ENCODE measurements around the gene ZMIZ1.

The ZMIZ1 gene

DNA sequence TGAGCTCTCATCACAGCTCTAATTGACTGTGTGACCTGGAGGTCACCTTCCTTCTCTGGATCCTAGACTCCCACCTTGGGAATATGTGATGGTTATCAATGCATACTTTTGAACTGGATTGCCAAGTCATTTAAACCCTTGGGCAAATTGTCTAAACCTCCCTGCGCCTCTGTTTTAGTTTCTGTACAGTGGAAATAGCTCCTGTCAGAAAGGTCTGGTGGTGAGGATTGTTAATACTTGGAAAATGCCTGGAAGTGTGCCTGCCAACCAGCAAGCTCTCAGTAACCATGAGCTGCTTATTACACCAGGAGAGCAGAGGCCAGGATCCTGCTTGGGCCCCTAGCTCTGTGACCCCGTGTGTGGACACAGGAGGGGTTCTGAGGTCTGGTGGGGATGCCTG, 169.8 kb downstream of the ZMIZ1 start:
- no peak for FAIRE-seq

DNA sequence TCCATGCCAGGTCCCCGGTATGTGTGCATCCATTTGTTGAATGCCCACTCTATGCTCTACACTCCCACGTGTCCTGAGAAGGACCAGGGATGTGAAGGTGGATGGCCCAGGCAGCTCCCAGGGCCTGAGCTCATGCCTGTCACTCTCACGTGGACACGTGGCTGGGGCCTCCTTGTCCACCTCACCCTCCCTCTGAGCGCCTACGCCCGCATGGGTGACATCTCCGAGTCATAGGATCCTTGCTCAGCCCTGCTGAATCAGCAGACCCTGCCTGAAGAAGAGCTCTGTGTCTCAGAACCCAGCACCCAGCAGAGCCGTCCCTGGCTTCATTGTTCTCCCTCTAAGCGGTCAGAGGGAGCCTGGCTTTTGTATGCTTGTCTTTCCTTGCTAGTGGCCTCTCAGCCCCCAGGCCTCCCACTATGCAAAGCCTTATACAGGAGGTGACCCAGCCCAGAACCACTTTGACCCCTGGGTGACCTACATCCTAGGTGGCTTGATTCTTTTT, 170.6 kb downstream of the ZMIZ1 start:
- FAIRE-seq = no peak

DNA sequence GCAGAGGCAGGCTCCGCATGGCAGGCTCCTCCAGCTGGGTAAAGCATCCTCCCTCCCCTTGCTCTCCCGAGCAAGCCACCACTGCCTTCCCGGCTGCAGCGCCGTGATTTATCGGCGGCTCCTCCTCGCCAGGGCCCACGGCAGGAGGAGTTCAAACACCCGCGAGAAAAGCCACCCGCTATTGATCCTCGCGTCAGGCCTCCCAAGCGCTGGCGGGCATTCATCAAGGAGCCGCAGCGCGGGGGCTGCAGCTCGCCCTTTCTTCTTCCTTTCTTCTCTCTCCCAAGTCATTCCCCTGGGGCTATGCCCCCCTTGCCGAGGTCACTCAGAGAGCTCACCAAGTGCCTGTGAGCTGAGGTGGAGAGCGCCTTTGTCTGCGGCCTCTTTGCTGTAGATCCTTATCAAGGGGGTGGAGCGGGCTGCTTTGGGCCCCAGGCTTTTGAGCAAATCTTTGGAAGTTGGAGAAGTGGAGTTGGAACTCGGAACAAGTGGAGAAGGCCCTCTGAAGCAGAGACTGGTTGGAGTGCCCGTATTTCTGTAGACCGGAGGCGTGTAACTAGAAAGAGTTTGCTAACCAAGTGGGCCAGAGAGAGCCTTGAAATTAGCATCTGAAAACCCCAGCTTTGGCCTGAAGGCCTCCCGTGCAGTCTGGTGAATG, 171.3 kb downstream of the ZMIZ1 start:
- no peak for FAIRE-seq

DNA sequence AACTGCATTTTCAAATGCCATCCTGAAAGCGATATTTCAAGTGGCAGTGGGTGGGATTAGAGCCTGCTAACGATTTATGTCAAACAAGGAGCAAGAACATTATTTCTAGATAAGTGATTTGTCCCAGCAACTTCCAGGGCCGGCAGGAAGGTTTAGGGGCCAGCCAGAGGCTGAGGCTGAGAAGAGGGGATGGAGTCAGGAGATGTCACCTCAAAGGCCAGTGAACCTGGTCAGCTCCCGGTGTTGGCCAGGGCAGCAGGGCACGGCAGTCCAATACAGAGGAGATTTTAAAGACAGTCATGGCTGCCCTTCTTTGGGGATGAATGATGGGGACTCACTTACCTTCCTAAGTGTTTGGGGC, 172.8 kb downstream of the ZMIZ1 start:
- FAIRE-seq = no peak

DNA sequence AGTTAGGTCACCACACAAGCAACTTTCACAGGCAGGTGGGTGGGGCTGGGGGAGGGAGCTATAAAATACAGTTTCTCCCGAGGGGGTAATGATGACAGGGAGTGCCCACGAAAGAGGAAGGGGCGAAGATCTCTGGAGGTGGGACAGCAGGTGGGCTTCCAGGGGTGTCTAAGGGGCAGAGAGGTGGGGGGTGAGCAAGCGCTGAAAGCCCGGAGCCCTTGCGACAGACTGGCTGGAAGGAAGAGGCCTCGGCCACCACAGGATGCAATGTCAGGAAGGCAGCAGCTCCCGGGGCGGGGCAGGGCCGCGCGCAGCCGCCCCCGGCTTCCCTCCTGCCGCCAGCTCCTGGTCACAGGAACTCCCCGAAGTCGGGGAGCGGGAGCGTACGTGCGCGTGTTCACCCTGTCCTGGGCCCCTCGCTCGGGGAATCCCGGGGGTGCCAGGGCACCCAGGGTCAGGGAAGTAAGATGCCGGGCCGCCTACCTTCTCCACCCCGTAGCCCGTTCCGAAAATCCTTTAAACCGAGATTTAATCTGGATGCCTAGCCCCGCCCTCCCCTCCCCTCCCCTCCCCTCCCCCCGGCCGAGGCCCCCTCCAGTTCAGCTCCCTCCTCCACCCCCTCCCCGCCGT, 173.3 kb downstream of the ZMIZ1 start:
- no peak for FAIRE-seq

DNA sequence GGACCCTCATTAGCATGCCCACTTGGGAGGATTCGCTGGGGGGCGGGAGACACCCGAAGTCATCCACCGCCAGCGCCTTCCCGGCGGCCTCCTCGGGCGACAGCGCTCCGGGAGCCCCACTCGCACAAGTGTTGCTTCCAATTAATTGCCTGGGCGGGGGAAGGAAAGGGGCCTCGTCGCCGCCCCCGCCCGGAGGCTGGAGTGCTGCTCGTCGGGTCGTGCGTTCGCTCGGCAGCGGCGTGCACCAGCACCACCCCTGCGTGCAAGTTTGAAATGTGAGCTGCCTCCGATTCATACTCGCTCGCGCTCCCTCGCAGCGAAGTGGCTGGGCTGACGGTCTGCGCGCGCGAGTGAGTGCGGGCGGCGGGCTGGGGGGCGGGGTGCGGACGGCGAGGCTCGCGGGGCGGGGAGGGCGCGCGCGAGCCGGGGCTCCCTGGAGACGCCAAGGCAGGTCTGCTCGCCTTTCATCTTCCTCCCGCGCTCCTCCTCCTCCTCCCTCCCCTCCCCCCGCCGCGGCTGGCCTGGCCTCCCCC, 173.9 kb downstream of the ZMIZ1 start:
- FAIRE-seq = no peak

DNA sequence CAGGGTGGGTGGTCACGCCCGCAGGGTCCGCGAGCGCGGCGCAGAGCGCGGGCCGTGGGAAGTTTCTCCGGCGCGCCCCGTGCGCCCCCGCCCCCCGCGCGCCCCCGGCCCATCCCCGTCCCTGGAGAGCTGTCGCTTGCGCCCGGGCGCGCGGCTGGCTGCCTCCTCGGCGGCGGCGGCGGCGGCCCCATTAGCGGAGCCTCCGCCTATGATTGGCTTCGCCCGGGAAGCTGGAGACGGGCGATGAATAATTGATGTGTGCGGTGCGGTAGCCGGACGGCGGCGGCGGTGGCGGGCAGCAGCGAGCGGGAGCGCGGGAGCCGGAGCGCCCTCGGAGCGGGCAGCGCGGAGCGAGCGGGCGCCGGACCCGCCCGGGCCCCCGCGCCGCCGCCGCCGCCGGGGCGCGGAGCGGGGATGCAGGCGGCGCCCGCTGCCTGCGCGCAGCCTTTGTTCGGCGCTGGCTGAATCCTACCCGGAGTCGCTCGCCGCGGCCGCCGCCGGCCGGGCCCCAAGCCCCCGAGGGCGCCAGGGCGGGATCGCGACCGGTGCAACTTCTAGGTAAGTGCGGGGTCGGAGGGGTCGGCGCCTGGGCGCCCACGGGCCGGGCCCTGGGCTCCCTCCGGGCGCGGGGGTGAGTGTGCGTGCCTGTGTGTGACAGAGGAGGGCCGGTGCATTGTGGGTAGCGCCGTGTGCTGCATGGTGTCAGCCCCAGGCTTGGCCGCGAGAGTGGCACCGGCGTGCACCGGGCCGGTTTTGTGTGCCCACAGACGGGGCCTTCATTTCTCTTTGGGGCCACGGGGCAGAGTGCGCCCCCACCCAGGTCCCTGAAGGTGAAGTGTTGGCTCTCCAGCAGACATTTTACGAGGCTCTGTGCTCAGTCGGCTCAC, 174.7 kb downstream of the ZMIZ1 start:
- no peak for FAIRE-seq

DNA sequence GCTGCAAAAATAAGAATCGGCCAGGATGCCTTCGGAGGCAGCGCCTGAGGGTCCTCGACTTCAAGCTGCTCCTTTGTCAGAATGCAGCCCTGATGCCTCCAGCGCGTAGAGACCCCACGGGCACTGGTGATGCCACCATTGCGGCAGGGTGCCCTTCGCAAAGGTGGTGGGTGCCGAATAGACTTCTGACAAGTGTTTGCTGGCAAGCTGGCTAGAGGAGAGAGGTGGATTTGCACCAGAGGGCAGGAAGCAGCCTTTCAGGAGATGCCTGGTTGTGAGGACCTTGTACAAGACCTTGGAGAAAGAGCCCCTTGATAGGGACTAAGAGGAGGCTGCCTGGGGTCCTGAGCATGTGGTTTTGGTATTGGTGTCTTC, 175.3 kb downstream of the ZMIZ1 start:
- no peak for FAIRE-seq

DNA sequence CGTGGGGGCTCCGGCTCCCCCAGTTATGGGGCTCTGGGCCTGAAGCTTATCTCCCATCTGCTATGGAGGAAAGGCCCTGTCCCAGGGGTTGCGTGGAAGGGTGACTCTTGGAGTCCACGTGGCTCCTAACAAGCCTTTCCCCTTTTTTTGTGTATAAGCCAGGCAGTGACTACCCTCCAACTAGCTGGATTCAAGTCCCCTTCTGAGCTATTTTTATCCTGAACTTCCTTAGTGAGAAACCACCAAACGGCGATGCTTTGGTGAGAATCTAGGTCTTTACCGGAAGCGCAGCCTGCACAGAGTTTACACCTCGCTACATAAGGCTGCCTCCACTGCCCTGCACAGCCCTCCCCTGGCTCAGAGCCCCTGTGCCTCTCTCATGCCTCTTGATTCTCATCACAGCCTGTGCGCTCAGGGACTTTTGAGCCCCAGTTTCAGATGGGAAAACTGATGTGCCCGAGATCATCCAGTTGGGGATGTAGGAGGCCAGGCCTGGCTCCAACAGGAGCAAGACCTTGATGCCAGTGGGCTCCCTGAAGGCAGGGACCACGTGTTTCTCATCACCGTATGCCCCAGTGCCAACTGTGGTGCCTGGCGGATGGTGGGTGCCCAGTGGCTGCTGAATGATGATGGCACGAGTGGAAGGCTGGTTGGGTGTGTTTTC, 176.2 kb downstream of the ZMIZ1 start:
- no peak for FAIRE-seq

DNA sequence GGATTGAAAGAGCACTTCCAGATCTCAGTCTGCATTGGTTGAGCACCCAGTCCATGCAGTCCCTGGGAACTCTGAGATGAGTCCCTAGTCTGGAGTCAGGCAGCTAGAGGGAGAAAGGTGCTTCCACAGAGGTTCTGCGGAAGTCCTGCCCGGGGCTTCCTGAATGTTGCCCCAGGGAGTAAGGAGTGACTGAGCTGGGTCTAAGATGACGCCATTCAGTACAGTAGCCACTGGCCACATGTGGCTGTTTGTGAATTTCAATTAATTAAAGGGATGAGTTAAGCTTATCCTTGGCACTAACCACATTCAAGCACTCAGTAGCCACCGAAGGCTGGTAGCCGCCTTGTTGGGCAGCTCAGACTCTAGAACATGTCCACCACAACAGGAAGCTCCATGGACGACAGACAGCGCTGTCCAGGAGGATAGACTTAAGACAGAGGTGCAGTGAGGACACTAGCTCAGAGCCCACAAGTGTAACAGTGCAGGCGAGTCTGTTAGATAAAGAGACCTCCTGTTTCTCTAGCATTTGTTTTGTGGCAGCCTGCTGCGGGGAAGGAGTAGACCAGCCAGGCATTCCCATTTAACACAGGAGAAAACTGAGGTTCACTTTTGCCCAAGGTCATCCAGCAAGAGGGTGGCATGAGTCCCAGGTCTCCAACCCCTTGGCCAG, 176.9 kb downstream of the ZMIZ1 start:
- no peak for FAIRE-seq

DNA sequence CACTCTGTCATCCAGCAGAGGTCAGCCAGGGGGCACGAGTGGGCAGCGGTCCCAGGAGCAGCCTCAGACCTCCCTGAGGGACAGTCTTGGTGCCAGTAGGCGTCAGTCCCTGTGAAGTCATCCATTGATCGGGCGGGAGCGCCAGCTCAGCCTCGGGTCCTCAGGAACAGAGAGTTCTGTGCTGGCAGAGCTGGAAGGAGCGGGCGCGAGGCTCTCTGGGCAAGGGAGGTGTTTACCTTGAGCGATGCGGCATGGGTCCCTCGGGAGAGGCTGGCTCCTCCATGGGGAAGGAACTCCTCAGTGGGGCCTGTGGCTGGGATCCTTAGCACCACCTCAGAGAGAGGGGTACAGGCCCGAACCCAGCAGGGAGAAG, 177.4 kb downstream of the ZMIZ1 start:
- FAIRE-seq = no peak

DNA sequence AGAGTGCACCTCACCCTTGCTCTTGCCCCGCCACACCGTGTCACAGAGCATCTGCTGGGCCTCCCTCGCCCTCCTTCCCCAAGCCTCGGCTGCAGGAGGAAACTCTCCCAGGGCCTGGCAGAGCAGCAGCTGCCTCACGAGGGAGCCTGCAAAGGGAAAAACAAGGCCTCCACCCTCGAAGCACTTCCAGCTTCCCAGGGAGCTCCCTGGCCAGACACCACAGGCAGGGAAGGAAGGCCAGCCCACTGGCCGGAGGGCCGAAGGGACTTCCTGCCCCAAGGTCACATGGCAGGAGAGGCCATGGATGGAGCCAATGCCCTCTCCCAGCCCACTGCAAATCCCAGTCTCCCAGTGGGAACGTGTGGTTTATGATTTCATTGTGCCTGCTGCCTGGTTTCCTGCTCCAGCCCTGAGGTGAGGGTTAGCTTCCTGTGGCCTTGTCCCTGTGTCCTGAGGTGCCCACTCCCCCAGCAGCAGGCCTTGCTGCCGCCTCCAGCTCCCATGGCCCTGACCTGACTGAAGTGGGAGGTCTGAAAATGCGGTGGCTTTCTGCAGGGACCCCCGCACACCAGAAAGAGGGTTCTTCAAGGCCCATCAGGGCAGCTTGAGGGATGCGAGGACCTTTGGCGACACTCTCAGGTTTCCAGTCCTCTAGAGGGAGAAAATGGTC, 178.0 kb downstream of the ZMIZ1 start:
- no peak for FAIRE-seq

DNA sequence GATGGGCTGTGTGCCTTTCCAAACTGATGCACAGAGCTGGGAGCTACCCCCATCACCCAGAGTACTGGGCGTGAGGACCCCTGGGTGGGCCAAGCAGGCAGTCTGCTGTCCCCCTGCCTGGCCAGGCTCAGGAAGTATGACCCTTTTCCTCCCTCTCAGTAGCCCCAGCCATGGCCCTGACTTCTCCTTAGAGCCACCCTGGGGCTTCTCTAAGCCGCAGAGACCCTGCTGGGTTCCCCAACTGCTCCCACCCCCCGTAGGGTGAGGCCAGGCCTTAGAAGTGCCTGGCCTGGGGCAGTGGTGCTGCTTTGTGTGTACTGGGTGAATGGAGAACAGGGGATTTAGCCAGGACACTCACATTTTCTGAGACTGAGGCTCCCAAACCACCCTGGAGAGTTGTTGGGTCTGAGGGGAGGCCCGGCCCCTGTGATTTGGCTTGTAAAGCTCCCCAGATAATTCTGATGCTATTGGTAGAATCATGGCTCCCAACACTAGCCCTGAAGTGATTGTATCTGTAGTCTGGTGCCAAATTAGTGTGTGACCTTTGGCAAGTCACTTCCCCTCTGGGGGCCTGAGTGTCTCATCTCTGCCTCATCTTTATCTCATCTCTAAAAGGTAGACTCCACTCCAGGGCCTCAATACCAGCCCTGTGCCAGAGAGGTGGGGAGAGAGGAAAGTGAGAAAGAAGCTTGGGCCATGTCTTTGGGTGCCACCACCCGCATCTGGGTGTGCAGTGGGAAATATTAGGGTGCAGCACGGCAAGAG, 178.8 kb downstream of the ZMIZ1 start:
- no peak for FAIRE-seq

DNA sequence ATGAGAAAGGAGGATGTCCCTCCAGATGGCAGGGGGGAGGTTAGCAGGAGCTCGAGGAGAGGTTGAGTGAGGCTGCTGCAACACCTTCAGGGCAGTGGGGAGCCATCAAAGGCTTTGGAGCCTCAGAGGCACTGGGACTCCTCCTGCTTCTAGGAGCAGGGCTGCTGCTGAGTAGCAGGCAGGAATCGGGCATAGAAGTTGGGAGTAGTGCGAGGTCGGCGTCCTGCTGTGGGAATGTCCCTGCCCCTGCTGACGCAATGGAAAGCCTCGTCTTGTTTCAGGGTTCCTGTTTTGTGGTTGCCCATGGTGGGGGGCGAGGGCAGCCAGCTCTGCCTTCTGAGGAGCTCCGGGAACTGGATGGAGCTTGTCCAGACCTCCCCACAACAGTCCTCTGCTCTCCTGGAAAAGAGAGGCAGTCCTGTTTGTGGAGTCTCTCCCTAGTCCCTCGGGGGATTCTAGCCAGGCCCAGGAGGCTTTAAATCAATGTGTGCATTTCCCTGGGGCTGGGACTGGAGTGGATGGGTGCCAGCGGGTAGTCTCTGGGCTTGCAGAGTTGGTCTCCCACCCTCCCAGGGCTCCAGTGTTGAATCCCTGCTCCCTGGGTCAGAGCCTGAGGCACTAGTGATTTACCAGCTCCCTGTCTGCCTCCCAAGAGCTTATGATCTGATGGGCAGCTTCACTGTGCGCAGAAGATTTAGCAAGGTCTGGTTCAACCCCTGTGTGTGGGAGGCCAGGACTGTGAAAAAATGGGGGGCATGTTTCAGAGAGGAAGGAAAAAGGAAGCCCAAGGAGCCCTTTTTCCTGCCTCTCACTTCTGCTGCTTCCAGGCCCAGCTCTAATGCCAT, 179.8 kb downstream of the ZMIZ1 start:
- no peak for FAIRE-seq

DNA sequence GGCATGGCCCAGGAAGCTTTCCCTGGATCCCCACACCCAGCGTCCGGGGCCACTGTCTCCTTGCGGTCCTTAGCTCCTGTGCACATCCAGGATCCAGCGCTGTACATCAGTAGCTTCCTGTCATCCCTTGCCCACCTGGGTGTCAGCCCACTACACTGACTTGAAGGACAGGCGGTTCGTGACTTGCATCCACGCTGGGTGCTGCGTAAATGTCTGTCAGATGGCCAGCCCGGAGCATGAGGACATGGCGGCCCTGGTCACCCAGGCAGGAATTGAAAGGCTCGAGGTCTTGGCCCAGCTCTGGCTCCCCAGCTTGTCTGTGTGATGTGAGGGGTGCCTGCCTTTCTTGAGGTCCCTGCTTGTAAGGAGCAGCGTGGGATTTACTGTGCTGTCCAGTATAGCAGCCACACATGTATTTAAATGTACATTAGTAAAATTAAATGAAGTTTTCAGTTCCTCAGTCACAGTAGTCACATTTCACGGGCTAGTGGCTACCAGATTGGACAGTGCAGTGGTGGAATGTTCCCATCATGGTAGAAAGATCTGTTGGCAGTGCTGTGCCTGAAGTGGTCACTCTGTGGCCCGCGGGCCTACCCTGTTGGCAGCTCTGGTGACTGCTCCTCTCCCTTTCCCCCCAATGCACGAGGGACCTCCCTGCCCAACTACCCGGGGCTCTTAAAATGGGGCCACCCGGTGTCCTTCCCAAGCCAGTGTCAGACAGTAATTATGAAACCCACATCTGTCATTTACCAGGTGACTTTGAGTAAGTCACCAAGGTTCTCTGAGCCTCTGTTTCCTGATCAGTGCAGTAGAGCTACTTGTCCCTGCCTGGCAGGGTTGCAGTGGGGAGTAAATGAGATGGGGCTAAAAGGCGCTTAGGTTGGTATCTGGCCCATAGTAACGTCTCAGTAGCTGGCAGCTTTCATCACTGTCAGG, 180.7 kb downstream of the ZMIZ1 start:
- FAIRE-seq = no peak

DNA sequence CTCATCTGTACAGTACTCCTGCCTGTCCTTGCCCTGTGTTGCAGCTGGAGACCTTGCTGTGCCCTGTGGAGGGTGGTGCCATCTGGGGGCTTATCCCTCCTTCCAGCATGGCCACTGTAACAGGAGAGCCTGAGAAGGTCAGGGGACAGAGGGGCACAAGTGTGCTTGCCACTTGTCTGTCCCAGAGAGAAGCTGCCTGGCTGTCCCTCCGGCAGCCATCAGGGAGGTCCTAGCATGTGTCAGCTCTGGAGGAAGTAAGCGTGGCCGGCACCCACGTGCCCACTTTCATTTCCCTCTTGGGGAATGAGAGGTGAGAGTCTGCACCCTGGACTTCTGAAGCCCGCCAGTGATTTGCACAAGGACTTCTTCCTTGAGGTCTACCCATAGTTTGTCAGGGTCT, 181.5 kb downstream of the ZMIZ1 start:
- no peak for FAIRE-seq

DNA sequence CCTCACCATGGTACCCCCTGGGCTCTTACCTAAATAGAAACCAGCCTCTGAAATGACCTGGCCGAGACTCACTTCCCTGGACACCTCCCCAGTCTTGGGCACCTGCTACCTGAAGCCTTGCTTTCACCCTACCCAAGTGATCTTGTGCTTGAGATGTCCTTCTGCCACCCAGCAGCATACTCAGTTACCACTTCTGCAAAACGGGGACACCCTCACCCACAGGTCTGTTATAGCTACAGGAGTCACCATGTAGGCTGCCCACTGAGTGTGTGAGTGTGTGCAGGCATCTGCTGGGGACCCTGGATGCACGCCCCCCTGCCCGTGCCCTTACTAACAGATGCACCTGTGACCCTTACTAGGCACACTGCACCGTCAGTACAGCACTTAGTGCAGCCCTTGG, 183.7 kb downstream of the ZMIZ1 start:
- FAIRE-seq = no peak

DNA sequence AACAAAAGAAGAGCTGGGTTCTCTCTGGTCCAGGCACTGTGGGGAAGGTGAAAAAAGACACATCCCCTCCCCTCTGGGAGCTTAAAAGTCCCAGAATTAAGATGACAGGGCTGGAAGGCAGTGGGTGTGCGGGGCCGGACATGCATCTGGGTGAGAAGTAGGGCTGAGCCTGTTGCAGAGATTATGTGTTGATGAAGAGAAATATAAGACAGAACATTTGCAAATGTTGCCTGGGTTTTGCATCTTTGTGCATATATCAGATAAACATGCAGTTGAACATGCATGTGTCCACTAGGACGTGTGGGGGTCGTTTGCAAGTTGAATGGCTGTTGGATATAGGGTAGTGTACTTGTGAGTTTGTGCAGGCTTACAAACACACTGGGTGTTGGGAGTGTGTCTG, 184.2 kb downstream of the ZMIZ1 start:
- FAIRE-seq = no peak

DNA sequence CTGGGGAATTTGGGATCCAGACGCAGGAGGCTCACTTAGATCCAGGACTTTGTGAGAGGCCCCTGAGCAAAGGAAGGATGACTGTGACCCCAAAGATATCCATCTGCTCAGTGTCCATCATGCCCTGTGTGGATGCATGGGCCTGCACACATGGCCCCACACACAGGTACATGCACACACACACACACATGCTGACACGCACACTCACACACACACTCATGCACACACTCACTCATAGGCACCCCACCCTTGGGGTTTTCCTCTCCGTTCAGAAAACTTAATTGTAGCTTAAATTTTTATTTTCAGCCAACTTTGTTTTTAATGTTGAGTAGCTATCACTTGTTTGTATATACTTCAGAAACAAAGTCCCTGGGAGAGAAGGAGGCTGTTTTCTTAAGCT, 184.9 kb downstream of the ZMIZ1 start:
- FAIRE-seq = no peak
